Kidney (tissue), 14 donors: ENCODE data around the gene NOXO1. TPM values are rescaled to one million over a fixed set of nuclear protein-coding genes. Genes with fewer than 3 reads are reported as not detected.

Experiments used
- DNase-seq, 5 donors: peaks; one replicate each; pipeline ENCODE4 v3.0.0-alpha.2; 2013 to 2020
- FAIRE-seq: peaks from 2 replicates; lab custom pipeline; 2012; peaks lifted over from hg19 to GRCh38; lab: Jason Lieb, UNC
- H3K27ac ChIP-seq, 2 donors: one replicate each; pipeline ENCODE4 v1.7.0; 2013; ENCODE audit warnings: low read depth in 2 of 2, low read length in 2 of 2, inconsistent platforms in 1 of 2
- H3K27me3 ChIP-seq: one replicate; pipeline ENCODE4 v1.7.1; 2013; ENCODE audit warnings: low read length, inconsistent platforms; ENCODE audit not compliant: control insufficient read depth, insufficient read depth
- H3K36me3 ChIP-seq, 3 donors: one replicate each; pipeline versions ENCODE4 v1.7.0 to v1.7.1; 2013; ENCODE audit warnings: low read length in 3 of 3, control low read depth in 1 of 3, inconsistent platforms in 1 of 3; ENCODE audit not compliant: insufficient read depth in 3 of 3, control insufficient read depth in 2 of 3
- H3K4me1 ChIP-seq, 3 donors: one replicate each; pipeline versions ENCODE4 v1.7.0 to v1.7.1; 2013; ENCODE audit warnings: low read length in 3 of 3, inconsistent platforms in 1 of 3, low read depth in 1 of 3; ENCODE audit not compliant: control insufficient read depth in 2 of 3, insufficient read depth in 2 of 3
- H3K4me3 ChIP-seq, 3 donors: one replicate each; pipeline versions ENCODE4 v1.7.0 to v1.8.1; 2013; ENCODE audit warnings: low read length in 3 of 3, control low read depth in 1 of 3, inconsistent platforms in 1 of 3
- H3K9ac ChIP-seq, 3 donors: one replicate each; pipeline versions ENCODE4 v1.7.0 to v1.7.1; 2013; ENCODE audit warnings: low read length in 3 of 3, control low read depth in 1 of 3, inconsistent platforms in 1 of 3
- H3K9me3 ChIP-seq, 3 donors: one replicate each; pipeline versions ENCODE4 v1.7.0 to v1.7.1; 2013; ENCODE audit warnings: low read length in 3 of 3, control low read depth in 1 of 3, inconsistent platforms in 1 of 3; ENCODE audit not compliant: control insufficient read depth in 2 of 3, insufficient read depth in 1 of 3
- intact Hi-C: fragments of 100-400 bp; cut with DNase I; formaldehyde crosslinking; loops from one replicate; pipeline ENCODE4 v1.11.1; 2022
- polyA plus RNA-seq: library from polyadenylated mRNA; stranded (reverse); fragments of 350-450 nt; fragmentation: Illumina TruSeq; extraction: RNeasy Lipid Tissue Mini Kit (QIAGEN cat#74804); gene quantifications from one replicate; pipeline ENCODE4 v1.2.3, GENCODE V29; 2014; ENCODE audit warnings: low read depth, low replicate concordance; ENCODE audit not compliant: insufficient read depth
- total RNA-seq: library from RNA; stranded (reverse); fragmentation: NEBNext Ultra II Directional; extraction: Animal tissue kit (Norgen Biotek cat#: 25700); gene quantifications from one replicate; pipeline ENCODE4 v1.2.1, GENCODE V29; 2021
- TF ChIP-seq, protein P1 (sequence below): IDR thresholded peaks from 3 replicates; pipeline ENCODE4 v1.5.1; 2012; ENCODE audit warnings: mild to moderate bottlenecking, moderate library complexity, borderline replicate concordance; ENCODE audit not compliant: insufficient read depth; ENCODE audit errors: extremely low read depth
- donor health status: control.
- donor health status: control.
- donor health status: control.
- donor health status: control.
- donor health status: control.
- donor health status: DM: yes; HTN: yes; CAD: no.
- donor health status: Normal renal cell carcinoma (clear cell type).

The NOXO1 gene
- total and polyA plus RNA-seq, 2 donors from 2014 or later, result 0.57 to 0.58 TPM

DNA sequence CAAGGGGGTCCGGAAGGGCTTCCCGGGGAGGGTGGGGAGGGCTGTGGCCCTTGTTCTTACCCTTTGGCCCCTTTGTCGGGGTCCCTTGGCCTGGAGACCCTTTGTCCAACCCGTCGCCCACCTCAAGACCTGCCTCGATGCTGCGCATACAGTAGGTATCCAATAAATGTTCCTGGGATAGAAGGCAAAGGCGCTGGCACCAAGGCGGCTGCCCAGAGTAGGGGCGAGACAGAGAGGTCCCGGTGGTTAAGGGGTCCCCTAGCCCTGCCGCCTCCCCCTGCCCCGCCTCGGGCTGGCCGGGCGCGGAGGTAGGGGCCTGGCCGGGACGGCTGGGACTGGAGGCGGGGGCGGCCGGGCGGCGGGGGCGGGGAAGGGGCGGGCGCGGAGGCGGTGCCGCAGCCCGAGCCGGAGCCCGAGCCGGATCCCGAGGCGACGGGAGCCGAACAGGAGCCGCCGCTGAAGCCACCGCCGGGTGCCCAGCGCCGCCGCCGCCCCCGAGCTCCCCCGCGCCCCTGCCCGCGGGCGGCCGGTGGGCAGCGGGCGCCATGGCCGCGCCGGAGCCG lies 45.3 kb upstream of the NOXO1 start, which contains the start of gene NHERF2:
Gene NHERF2 (plus strand): TSS at position 442 of the 563 bp plus-strand sequence. CDS start 104 bp downstream, at position 546.
- FAIRE-seq (no peak), DNase-seq (peak in 3 of 5 donors; percentile 71 to 79 (median 74))
- TF ChIP-seq, protein P1, sequence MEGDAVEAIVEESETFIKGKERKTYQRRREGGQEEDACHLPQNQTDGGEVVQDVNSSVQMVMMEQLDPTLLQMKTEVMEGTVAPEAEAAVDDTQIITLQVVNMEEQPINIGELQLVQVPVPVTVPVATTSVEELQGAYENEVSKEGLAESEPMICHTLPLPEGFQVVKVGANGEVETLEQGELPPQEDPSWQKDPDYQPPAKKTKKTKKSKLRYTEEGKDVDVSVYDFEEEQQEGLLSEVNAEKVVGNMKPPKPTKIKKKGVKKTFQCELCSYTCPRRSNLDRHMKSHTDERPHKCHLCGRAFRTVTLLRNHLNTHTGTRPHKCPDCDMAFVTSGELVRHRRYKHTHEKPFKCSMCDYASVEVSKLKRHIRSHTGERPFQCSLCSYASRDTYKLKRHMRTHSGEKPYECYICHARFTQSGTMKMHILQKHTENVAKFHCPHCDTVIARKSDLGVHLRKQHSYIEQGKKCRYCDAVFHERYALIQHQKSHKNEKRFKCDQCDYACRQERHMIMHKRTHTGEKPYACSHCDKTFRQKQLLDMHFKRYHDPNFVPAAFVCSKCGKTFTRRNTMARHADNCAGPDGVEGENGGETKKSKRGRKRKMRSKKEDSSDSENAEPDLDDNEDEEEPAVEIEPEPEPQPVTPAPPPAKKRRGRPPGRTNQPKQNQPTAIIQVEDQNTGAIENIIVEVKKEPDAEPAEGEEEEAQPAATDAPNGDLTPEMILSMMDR, result no peak
- H3K27ac ChIP-seq, result peak within 1 kb of the TSS; percentile 30 to 43
- H3K36me3 ChIP-seq, result no peaks in the 10 kb centered on the region
- peaks cover 0 to 41% (median 0%) of the 10 kb centered on the region in 3 donors for H3K4me1 ChIP-seq
- peak within 1 kb of the TSS; percentile 64 to 91 (median 82) for H3K4me3 ChIP-seq
- H3K9me3 ChIP-seq, result no peaks in the 10 kb centered on the region
- no peaks in the 10 kb centered on the region for H3K27me3 ChIP-seq
- intact Hi-C loops, result loop anchor here (10.0 kb wide), 1 partner anchor 118 kb away; the partner anchor contains the start of gene RAB26
- H3K9ac ChIP-seq, result peak within 1 kb of the TSS; percentile 51 to 90 (median 60)

DNA sequence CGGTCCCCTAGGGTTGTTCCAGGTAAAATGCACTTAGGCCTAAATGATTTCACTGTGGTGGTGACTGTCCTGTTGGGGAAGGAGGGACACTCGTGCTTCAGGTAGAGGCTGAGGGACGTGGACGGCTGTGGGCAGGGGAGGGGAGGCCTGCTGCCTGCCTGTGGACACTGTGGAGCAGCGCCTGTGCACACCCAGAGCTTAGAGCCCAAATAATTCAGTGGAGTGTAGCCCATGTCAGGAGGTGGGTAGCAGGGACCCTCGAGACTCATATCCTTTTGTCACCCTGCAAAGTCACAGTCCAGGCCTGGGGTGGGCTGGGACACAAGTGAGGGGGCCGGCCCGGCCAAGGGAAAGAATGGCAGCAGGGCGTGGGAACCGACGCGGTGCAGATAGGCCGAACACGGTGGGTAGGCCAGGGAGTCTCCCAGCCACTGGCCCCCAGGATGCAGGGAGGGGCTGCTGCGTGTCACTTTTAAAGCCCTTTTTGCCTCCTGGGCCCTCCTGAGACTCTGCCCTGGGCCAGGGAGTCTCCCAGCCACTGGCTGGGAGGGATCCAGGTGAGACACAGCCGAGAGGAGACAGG lies 44.7 kb upstream of the NOXO1 start:
- Histone ChIP-seq H3K27me3 (no peaks in the 10 kb centered on the region), H3K4me1 (peaks cover 0 to 41% (median 0%) of the 10 kb centered on the region in 3 donors), H3K4me3 (peak overlapping the region in 2 of 3 donors; percentile 53 to 56), H3K27ac (peak overlapping the region; percentile 30 to 43), H3K36me3 (no peaks in the 10 kb centered on the region), H3K9me3 (no peaks in the 10 kb centered on the region), H3K9ac (peak overlapping the region in 2 of 3 donors; percentile 51 to 60)
- DNase-seq (peak in 1 of 5 donors; percentile 73), FAIRE-seq (no peak)
- intact Hi-C loops, result loop anchor here (10.0 kb wide), 1 partner anchor 119 kb away; the partner anchor contains the start of gene RAB26
- TF ChIP-seq, protein P1, result no peak

DNA sequence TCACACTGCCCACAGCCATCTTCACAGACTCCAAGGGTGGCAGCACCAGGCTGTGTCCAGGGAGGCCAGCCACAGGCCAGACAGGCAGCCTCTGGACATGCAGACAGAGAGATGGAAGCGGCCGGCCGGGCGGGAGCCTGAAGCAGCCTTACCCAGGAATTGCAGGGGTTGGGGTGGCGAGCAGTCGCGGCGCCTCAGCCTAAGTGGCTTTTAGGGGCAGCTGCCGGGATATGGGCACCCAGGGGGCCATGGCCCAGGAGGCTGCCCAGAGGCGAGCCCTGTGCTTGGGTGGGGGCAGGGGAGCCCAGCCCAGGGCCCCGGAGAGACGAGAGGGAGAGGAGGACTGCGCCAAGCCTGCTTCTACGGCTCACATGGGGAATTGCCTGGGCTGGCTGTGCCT lies 44.0 kb upstream of the NOXO1 start:
- FAIRE-seq, result no peak
- Histone ChIP-seq H3K4me1 (peaks cover 0 to 41% (median 0%) of the 10 kb centered on the region in 3 donors), H3K9ac (no peak overlapping the region), H3K36me3 (no peaks in the 10 kb centered on the region), H3K4me3 (no peak overlapping the region), H3K27me3 (no peaks in the 10 kb centered on the region), H3K27ac (no peak overlapping the region), H3K9me3 (no peaks in the 10 kb centered on the region)
- peak in 1 of 5 donors; percentile 77 for DNase-seq
- intact Hi-C loops, result loop anchor here (10.0 kb wide), 1 partner anchor 120 kb away; the partner anchor contains the start of gene RAB26
- TF ChIP-seq, protein P1, result no peak
